LHCN-M2 (cell line): ENCODE data around the gene CALCOCO1. TPM values are rescaled to one million over a fixed set of nuclear protein-coding genes. Genes with fewer than 3 reads are reported as not detected.
"Not testable (repeated sequence)": the region's sequence is repeated elsewhere in the genome, so short reads cannot be mapped to it uniquely, and the experiment has no call there.

Source experiments
- DNase-seq: peaks from one replicate; pipeline ENCODE4 v3.0.0-alpha.2; 2012; ENCODE audit warnings: low read depth
- polyA plus RNA-seq: library from polyadenylated mRNA; unstranded; fragments of >200 nt; gene quantifications from one replicate; pipeline ENCODE4 v1.2.1, GENCODE V29; 2012; ENCODE audit warnings: missing spikeins
- total RNA-seq: library from RNA; depleted of rRNA; stranded (reverse); fragments of >200 nt; gene quantifications from 2 replicates; pipeline ENCODE4 v1.2.3, GENCODE V29; 2014; rRNA removed

Gene CALCOCO1
- 49.0 and 69.4 TPM in 2 replicates for total RNA-seq
- polyA plus RNA-seq, result 74.8 TPM

GRCh38 chr12:53727310-53728041 lies at the start of gene CALCOCO1:
Gene CALCOCO1, minus strand, starts transcription at chr12:53727452. Its CDS starts 2,210 bp downstream, at chr12:53725242.
- DNase-seq, result peak; percentile 97

- no peak for DNase-seq
Observed at GRCh38 chr12:53776872-53777271, 49.6 kb upstream of the CALCOCO1 start.

GRCh38 chr12:53775478-53776145 lies 48.4 kb upstream of the CALCOCO1 start:
- DNase-seq, result no peak

GRCh38 chr12:53770281-53770680 lies 43.0 kb upstream of the CALCOCO1 start:
- peak; percentile 98 for DNase-seq

GRCh38 chr12:53768976-53769375 lies 41.7 kb upstream of the CALCOCO1 start:
- no peak for DNase-seq

- no peak for DNase-seq
Observed at GRCh38 chr12:53766881-53767280, 39.6 kb upstream of the CALCOCO1 start.

- no peak for DNase-seq
Observed at GRCh38 chr12:53765891-53766290, 38.6 kb upstream of the CALCOCO1 start.

- DNase-seq, result no peak
Observed at GRCh38 chr12:53764615-53765014, 37.4 kb upstream of the CALCOCO1 start.

DNA sequence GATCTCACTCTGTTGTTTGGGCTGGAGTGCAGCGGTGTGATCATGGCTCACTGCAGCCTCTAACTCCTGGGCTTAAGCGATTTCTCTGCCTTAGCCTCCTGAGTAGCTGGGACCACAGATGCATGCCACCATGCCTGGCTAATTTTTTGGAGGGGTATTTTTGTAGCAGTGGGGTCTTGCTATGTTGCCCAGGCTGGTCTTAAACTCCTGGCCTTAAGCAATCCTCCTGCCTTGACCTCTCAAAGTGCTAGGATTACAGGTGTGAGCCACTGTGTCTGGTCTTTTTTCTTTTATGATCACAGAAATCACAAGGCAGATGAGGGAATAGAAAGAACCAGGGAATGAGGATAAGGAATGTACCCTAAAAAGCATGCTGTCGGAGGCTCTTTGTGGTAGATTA lies 35.5 kb upstream of the CALCOCO1 start:
- not testable (repeated sequence) for DNase-seq

DNA sequence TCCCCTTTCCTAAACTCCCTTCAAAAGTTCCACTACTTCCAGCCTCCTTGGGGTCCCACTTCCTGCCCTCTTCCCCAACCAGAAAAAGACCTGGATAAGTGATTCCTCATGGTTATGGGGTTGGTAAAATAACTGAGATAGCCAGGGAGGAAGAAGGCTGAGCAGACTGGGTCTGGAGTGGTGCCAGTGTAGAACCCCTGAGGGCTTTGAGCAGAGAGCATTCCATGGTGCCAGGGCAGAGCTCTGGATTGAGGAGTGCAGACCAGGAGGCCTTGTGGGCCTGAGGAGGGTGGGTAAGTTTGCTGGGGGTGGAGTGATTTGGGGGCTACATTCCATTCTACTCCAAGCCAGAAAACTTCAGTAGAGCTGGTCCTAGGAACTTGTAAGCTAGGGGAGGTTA lies 34.1 kb upstream of the CALCOCO1 start:
- no peak for DNase-seq

DNA sequence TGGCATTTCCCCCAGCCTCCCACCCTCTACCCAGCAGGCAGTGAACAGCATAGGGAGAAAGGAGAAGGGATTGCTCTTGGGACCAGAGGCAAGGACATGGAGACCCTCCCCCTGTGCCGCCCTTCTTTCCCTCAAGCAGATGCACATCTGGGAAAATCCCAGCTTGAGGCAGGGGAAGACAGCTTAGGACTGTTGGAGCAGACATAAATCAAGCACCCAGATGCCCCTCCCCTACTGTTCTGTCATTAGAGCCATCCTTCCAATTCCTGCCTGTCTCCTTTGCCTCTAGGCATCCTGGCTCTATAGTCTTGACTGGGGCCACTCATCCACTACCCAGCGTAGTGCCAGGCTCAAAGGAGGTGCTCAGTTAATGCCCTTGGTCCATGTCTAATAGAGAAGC lies 32.0 kb upstream of the CALCOCO1 start:
- DNase-seq, result no peak

DNA sequence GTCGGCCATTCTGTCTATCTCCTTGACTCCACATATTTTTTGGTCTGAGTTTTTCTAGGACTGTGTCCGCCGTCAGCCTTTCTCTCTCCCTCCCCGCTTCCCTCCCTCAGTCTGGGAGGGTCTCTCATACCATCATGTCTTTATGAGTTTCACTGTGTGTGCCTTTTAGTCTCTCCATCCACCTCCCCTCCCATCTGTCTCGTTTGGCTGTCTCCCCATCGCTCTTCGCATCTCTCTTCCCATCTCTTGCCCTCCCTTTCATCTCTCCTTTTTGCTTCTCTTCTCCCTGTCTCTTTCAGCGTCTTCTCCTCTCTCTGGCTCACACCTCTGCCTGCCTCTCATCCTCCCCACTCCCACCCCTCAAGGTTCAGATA lies 31.5 kb upstream of the CALCOCO1 start:
- no peak for DNase-seq

DNA sequence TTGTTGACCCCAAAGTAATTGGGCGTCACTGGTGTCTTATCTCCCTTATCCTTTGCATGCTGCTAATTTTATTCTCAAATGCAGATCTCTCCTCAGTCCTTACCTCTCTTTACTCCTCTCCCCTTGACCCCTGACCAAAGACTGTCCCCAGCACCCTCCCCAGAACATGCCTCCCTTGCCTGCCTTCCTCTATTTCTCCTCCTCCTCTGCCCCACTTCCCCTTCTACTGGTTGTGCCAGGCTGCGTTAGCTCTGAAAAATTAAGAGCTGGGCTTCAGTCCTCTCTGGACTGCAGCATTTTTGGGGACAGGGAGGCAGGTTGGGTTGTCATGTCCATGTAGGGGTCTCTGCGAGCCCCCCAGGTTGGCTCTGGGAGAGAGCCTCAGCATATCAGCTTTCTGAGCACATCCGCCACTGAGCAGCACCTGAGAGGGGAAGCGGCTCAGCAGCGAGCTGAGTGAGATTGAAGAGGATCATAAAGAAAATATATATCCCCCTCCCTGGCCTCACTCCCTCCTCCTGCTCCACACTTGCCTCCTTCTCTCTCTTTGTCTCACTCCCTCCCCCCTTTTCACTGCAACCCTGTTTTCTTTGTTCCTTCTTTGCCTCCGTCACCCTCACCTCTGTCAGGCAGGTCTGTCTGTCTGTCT lies 31.0 kb upstream of the CALCOCO1 start:
- no peak for DNase-seq

DNA sequence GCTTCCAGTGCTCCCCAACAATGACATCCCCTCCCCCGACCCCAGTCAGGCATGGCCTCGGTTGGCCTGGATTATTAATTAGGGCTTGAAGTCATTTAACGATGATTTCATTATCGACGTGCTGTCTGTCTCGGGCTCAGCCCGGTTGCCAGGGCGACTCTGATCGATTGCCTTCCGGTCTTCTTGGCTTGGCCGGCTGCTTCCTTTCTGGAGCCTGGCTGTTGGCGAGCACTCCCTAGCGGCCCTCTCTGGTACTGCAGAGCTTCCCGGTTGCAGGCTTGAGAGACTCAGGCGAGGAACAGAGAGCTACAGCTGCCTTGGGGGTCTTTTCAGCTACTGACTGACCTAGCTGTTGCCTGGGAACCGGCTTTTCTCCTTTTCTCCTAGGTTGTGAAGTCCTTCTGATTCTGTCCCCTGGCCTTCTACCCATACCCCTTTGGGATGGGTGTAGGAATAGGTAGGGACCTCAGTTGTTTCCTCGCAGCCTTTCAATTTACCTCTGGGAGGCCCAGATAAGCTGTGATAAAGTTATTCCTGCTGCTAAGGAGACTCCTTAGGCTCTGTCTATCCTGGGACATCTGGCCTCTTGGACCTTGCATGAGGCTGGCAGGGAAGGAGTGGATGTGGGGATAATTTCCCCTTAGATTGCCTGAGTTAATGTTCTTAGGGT lies 30.0 kb upstream of the CALCOCO1 start:
- peak; percentile 62 for DNase-seq

DNA sequence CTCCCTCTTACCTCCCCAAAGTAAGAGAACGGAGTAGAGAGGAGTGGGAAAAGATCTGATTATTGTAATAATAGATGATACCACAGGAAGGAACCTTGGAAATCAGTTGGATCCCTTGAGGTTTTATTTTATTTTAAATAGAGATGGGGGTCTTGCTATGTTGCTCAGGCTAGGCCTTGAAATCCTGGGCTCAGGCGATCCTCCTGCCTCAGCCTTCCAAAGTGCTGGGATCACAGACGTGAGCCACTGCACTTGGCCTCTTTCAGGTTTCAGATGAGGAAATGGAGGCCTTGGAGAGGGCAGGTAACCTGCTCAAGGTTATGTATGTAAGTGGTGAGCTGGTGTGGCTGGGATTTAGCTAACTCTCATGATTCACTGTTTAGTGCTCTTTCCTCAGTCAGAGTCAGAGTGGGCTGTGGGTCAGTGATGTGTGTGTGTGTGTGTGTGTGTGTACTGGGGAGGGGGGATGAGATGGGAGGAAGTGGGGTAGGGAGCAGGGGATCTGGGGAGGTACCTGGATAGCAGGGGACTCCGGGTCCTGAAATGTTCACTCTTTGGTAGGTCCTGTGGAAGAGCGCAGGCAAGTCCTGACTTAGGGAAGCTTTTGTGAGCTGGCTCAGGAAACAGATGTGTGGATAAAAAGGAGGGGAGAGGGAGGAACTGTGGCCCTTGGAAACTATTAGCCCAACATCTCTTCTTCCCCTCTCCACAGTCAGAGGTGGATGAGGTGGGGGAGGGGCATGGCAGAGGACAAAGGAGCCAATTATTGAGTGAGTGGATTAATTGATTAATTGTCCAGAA lies 29.2 kb upstream of the CALCOCO1 start:
- DNase-seq, result no peak

DNA sequence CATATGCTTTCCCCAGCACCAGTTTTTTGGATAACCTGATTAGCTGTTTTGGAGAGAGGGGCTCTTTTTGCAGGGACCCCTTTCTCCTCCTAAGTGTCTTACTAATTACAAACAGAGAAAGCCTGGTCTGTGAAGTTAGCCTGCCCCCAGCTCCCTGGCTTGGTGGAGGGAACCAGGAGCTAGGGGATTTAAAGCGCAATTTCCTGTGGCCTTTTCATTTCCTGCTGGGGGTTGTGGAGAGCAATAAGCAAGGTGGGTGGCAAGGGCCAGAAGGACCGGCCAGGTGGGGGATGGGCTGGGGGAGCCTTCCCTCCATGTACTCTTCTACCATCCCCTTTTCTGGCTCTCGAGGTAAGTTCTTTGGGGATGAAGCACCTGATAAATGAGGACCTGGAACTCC lies 28.6 kb upstream of the CALCOCO1 start:
- DNase-seq, result no peak

- DNase-seq, result no peak
Observed at GRCh38 chr12:53755451-53755891, 28.2 kb upstream of the CALCOCO1 start.

GRCh38 chr12:53754633-53755264 lies 27.5 kb upstream of the CALCOCO1 start:
- DNase-seq, result peak; percentile 54

DNA sequence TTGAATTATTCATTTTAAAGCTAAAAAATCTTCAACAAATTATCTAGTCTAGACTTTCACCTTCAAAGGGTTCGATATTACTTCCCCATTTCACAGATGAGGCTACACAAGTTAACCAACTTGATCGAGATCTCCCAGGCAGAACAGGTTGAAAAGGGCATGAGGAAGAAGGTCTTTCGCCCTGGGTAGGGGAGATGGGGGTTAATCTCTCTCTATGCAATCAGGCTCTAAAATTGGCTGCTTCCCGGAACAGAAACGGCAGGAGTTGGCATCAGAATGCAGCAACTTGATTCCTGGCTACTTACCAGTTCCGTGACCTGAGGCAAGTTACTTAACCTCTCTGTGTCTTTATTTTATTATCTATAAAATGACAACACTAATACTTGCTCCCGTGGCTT lies 26.9 kb upstream of the CALCOCO1 start:
- DNase-seq, result no peak

GRCh38 chr12:53752621-53753020 lies 25.4 kb upstream of the CALCOCO1 start:
- no peak for DNase-seq

- DNase-seq, result no peak
Observed at GRCh38 chr12:53752192-53752601, 24.9 kb upstream of the CALCOCO1 start.
